Measurements from ENCODE around the gene POTEB3. TPM values are rescaled to one million over a fixed set of nuclear protein-coding genes. Genes with fewer than 3 reads are reported as not detected.
"Not testable (repeated sequence)": the region's sequence is repeated elsewhere in the genome, so short reads cannot be mapped to it uniquely, and the experiment has no call there.

Gene POTEB3
- total RNA-seq, 2 experiments from 2014 or later, result not detected

DNA sequence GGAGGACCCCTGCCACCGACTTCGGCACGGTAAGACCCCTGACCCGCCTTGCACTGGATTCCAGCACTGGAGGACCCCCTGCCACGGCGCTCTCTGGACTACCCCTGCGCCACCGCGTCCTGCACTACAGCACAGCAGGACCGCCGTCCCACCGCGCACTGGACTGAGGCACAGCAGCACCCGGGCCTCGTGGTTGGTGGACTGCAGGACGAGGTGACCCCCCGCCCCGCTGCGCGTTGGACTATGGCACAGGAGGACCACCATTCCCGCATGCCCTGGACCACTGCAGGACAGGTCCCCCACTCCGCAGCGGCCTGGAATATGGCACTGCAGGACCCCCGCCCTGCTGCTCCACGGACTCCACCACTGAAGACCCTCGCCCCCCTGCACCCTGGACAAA lies 71.1 kb downstream of the POTEB3 start:
- intact Hi-C loops (cut with micrococcal nuclease); H3K4me3 Mint-ChIP-seq; POLR2A ChIA-PET; H3K9me3 Mint-ChIP-seq; CTCF ChIA-PET; H3K27ac Mint-ChIP-seq; DNase-seq; H3K36me3 Mint-ChIP-seq; H3K4me1 Mint-ChIP-seq (ENCODE audit: low read depth); H3K27me3 Mint-ChIP-seq: not testable (repeated sequence)

DNA sequence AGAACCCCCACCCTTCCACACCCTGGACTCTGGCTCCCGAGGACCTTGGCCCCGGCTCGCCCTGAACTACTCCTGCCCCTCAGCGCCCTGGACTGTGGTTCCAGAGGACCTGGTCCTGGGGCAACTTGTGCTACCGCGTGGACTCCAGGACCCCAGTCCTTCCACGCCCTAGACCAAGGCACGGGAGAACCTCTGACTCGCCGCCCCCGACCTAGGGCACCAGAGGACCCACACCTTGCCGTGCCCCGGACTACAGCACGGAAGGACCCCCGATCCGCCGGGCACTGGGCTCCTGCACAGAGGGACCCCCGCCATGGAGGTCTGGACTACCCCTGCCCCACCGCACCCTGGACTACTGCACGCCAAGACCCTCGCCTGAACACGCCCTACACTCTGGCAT lies 71.7 kb downstream of the POTEB3 start:
- H3K4me3 Mint-ChIP-seq; intact Hi-C loops (cut with micrococcal nuclease); H3K4me1 Mint-ChIP-seq (ENCODE audit: low read depth); H3K9me3 Mint-ChIP-seq; DNase-seq; H3K36me3 Mint-ChIP-seq; CTCF ChIA-PET; POLR2A ChIA-PET; H3K27me3 Mint-ChIP-seq; H3K27ac Mint-ChIP-seq: not testable (repeated sequence)

Small RNA genes within 50 kb of the gene (microRNA-seq; reads per million reads assigned to microRNA genes)
- not detected for gene MIR3118-3 (ENCODE audit: borderline microRNAs expressed, borderline number of aligned reads, borderline replicate concordance)

Data from activated CD4-positive, alpha-beta memory T cell treated with anti-CD3 and anti-CD28 coated beads for 36 hours (primary cell).